Activated CD4-positive, alpha-beta T cell treated with anti-CD3 and anti-CD28 coated beads, Interleukin-2, amount 50 U/mL, for 24 hours (primary cell): ENCODE data around the gene PDE1C.

Experiments used
- DNase-seq, 2 donors: peaks; one replicate each; pipeline ENCODE4 v3.0.0-alpha.2; 2020; ENCODE audit warnings: low read depth in 1 of 2, low spot score in 1 of 2

Gene PDE1C

DNA sequence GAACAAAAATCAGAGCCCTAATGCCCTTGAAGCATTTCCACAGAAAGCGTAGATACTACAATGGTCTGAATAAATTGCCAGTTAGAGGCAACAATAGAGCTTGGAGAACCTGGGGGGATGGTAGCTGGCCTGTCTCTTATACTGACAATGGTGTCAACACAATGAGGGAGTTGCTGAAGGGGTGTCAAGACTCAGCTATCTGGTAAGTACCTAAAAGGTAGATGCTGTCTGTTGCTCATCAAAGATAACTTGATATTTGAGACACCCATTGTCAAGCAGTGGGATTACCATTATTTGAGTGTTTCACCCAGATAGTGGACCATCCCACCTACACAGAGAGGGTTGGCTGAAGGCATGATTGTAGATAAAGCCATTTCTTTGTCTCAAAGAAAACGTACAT lies 72.8 kb downstream of the PDE1C start:
- DNase-seq, result no peak

DNA sequence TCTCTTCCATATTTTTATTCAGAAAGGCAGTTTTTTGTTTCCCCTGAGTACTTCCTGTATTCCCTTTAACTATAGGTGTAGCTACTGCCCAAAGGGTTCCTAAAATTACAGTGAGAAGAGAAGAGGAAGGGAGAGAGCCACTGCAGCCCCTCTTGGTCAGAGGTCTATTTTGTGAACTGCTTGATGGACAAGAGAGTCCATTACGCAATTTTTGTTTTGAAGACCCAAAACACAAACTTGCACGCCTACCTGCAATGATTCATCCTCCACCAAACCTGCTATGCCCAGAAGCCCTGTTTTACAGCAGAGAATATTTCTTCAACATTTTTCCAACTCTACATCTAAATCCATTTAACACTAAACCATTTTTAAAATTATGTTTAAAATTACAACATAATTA lies 75.1 kb downstream of the PDE1C start:
- no peak for DNase-seq

DNA sequence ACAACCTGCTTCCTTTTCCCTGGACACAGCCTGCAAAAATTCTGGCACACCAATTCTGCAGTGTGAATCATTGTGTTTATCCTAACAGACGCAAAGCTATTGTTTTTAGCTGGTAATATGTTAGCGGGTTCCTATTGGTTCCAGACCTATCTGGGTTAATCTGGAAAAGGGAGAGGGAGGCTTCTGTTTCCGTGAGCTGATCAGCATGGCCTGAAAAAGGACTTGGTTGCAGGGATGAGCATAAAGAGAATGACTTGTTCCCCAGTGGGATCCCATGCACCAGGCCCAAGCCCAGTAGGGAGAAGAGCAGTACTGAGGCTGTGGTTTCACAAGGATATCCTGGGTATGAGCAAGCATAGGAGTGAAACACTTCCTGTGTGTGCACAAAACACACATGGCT lies 78.4 kb downstream of the PDE1C start:
- no peak for DNase-seq

DNA sequence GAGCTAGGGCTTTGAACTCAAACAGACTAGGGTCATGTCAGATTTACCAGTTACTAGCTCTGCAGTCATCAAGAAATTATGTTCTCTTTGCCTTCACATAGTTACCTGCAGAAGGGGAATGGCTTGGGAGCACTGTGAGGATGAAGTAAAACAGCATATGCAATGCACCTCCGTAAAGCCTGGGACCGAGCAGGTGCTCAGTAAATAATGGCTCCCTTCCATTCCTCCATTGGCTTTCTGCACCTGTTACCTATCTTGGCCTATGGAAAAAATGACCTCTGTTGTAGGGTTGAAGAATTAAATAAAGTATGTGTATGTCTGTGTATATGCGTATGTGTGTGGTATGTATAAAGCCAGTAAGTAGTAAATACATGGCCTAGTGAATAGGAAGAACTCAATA lies 78.8 kb downstream of the PDE1C start:
- no peak for DNase-seq

DNA sequence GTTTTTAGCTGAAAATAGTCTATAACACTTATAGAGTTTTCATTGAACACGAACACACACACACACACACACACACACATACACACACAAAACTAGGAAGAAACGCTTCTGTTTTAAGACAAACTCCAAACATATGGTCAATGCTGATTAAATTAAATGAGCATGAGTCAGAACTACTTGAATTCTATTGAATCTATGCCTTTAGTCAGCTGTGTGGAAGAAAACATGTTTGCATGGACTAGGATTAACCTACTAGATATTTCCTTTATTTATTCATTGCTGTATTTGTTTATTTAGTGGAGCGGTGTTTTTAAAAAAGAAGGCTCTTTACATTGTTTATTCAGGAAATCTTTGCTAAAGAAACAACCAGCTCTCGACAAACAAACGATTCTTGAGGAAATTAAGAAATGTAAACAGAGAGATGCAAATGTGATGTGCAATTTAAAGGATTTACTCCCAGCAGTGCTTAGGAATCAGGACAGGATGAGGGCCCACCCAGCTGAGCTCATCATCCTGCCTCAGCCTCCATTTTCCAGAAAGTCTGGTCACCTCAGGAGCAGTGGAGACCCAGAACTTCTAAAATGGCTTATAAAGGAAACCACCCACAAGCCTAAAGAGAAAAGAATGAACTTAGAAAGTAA lies 83.2 kb downstream of the PDE1C start:
- DNase-seq, result no peak

DNA sequence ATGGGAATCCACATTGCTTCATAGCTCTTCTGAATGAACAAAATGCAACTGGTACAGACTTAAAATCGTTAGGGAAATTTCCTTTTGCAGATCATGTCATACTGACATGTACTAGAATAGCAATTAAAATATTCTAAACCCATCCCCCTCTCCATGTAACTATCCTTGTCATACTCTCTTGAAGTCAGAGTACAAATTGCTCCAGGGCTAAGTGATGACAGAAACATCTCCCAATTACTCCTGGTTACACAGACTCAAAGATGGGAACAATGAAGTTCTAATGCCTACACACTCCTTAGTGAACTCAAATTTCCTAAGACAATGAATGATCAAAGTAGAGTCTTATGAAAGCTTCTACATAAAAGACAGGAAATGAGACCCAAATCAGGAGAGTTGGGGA lies 87.2 kb downstream of the PDE1C start:
- DNase-seq, result no peak

DNA sequence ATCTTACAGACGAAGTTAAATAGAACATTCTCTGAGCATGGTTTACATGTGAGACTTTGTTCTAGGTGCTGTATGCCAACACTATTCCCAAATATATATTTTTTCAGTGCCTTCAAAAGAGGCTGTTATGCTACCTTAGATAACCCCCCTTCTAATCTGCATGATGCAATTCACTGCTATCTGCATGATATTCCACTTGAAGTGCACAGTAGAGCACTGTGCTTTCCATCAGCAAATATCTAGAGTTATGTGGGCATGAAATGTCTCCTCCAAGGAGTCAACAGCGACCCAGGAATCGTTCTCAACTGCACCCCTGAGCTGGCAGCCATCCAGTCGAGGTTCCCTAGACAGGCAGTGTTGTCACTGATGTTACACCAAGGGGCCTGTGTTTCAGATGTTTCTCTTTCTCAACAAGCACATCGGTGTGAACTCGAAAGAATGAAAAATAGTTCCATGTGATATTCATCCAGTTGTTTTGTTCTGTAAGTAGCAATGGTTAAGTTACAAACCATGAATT lies 88.3 kb downstream of the PDE1C start:
- DNase-seq, result no peak

DNA sequence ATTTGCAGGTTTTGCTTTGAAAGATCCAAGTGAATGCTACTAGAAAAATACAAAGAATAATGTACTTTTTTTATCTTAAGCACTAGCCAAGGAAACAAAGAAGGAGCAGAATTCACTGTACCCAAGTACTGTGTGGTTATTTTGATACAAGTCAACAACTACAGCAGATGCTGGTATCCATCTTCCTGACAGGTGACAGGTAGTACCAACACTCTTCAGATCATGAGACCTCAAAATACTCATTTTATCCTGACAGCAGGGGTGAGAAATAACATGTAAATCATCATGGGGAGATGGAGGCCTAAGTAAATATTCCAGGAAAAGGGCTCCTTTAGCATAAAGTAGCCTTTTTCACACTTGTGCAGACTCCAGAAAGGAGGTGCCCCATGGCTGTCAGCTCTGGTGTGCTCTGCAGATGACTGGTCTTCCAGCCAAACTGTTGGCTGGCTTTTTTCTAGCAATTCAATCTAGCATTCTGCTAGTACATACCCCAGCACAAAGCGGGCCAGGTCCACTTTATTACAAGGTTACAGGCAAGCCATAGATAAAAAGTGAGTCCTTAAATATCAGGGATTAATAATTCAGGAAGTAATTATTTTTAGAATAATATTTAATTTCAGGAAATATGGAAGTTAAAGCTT lies 90.4 kb downstream of the PDE1C start:
- DNase-seq, result no peak

DNA sequence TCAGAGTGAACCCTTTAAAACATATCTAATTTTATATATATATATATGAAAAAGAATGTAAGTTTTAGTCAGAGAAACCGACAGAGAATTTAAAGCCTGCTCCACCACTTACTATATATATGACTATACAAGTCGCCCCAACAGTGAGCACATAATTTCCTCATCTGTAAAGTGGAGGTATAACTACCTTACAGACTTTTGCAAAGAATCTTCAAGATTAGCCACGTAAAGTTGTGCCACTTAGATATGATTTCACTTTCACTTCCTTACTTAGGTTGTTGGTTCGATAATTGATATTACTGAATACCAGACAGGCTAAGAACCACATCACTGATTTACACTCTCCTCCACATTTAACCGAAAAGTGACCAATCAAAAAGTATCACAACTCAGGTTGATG lies 94.7 kb downstream of the PDE1C start:
- no peak for DNase-seq

DNA sequence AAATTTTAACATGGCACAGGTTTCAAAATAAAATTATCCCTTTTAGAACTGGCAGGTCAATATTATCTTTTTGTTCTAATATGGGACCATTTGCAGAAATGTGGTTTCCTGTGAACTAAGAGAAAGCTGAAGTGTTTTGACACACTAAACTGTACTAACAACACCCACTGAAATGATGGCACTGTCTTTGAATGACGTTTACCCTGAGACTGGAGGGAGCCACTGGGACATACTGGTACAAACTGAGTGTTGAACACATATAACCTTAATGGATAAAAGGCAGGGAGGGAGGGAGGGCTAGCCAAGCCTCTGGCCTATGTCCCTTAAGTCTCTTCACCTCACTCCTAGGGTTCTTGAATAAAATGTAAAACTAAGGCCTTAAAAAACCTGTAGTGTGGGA lies 95.9 kb downstream of the PDE1C start:
- DNase-seq, result no peak

DNA sequence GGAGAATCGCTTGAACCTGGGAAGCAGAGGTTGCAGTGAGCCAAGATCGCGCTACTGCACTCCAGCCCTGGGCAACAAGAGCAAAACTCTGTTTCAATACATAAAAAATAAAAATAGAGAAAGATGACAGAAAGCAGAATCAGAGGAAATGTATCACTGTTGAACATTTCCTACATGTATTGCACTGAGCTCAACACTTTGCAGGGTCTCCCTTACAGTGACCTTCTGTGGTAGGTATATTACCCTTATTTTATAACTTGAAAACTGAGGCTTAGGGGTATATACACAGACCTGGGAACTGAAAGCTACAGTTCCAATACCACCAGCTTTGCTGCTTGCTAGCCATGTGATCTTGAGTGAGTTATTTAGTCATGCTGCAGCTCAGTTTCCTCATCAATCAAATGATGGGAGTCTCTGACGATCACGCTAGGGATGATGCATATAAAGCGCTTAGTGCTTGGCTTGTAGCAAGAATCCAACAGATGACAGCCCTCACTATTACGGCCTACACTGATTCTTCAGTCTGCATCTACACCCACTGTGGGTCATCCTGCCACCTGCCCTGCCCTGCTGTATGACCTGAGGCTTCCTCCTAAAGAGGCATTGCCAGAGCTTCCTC lies 99.0 kb downstream of the PDE1C start:
- DNase-seq, result no peak

DNA sequence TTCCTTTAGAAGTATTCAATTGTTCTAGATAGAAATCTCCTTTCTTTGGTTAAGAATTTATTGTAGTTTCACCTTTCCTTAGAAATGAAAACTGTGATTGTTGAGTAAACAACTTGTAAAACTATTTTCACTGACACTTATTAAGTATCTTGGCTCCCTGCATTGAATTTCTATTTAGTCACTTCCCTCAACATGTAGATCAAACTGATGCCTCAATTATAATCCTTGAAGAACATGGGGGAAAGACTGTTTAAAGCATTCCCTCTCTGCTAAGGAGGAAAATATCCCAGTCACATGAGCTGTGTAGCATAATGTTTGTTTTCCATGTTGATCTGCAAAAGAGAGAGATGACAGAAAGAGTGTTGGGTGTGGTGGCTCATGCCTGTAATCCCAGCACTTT lies 99.7 kb downstream of the PDE1C start:
- no peak for DNase-seq

DNA sequence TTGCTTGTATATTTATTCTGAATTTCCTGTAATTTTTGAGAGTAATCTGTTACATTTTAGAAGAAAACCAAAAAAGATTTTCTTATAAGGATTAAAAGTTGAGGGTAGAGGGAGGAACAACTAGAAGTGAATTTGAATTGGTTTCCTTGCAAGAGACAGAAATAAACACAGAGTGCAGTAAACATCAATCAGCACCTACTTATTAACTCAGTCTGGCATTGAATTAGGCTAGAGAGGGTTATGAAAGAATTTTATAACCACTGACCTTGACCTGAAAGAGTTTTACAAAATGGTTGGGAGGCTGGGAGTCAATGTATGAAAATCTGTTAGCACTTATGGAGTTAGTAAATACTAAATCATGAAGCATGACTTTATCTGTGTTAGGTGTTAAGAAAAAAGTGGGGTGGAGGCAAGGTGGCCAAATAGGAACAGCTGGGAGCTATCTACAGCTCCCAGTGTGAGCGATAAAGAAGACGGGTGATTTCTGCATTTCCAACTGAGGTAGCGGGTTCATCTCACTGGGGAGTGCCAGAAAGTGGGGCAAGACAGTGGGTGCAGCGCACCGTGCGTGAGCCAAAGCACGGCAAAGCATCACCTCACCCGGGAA lies 106.5 kb downstream of the PDE1C start:
- DNase-seq, result no peak

DNA sequence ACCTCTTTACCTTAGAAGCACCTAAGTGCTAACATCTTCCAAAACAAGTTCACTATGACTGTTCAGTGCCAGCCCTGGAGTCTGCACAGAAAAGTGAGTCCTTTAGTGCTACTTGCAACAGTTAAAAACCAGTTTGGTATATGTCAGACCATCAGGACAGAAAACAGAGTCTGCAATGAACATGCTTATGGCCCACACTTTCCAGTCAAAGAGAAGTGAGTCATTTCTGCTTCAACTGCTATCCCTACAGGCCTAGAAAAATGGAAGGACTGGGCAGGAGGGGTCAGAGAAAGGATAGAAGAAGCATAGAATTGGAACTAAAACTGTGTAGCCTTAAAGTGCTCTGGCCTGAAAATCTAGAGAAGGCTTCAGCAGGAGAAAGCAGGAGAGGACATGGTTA lies 108.0 kb downstream of the PDE1C start:
- no peak for DNase-seq

DNA sequence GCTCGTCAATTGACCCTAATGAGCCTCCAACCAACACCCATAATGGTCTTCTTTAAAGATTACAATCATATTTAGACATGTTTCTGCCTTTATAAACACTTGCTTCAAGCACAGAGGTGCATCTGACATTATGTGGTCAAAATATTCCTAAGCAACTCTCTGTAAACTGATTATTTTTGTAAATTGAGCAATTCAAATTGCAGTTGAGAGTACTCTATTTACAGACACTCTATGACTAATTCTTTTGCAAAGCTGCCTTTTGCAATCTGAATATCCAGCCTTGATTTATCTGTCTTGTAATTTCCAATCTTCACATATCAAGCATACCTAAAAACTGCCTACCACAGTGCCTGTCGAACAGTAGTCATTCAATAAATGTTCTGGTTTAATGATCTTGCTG lies 112.0 kb downstream of the PDE1C start:
- DNase-seq, result no peak

DNA sequence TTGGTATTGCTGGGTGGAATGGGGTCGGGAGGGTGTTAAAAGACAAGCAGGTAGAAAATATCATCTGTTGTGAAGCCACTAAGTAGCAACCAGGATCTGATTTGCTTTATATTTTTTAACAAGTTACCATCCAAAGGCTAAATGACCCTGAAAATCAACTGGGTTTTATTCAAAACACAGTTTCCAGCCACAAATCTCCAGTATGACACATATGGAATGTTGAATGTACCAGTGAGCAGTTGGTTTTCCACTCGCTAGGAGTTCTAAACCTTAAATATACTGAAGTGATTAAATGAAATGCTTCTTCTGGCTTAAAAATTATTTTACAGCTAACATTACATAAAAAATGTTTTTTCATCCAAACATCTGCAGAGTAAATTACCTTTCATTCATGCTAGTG lies 112.5 kb downstream of the PDE1C start:
- DNase-seq, result no peak

DNA sequence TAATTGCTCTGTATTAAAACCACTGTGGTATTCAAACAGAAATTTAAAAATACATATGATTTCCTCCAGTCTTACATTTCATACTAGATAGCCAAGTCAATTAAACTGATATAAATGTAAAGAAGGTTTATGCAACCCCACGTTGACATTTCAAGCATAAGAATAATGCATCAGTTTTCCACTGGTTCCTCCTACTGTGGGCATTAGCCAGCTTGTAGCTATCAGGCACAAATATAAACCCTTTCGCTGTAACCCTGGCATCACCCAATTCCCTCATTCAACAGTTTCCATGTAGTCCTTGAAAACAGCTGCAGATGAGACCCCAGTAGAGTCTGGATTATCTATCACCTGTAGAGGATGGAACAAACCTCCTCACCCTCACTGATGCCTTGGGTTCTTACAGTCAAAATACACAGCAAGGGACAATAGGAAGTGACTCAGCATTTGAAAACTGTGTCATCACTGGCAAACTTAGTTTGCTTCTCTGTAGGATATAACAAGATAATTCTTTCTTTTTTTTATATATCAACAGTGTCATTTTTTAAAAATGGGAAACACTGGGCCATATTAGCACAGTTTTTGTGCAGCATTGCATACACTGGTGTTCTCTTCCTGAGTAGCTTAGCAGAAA lies 113.0 kb downstream of the PDE1C start:
- DNase-seq, result no peak

DNA sequence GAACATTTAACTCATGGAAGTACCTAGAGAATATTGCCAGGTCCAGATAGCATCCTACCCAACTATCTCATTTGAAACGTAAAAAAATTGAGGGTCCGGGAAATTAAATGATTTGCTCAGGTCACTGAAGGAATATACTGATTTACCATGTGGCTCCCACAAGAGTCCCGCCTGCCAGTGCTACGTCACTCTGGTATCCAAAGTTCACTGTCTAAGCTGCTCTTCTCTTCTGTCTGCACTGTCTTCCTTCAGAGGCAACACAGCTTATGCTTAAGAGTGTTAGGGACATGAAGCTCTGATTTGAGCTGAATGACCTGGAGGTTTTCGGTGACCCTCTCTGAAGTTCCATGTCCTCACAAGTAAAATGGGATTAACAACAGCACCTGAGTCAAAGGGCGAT lies 114.6 kb downstream of the PDE1C start:
- DNase-seq, result no peak

DNA sequence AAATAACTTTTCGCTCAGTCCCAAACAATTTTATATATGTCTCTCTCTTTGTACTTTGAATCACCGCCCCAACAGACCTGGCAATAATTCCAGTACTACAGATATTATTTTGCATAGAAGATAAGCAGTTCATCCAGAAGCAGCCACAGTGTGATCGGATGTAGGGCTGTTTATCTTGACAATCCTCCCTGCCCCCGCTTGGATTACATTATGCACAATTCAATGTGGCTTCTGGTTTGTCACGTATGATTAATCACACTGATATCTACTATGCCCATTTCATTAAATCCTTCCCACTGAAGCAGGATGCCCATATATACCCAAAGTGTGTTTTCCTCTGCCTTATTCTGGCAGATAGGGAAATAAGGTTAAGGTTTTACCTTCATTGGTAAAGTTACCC lies 115.2 kb downstream of the PDE1C start:
- no peak for DNase-seq

DNA sequence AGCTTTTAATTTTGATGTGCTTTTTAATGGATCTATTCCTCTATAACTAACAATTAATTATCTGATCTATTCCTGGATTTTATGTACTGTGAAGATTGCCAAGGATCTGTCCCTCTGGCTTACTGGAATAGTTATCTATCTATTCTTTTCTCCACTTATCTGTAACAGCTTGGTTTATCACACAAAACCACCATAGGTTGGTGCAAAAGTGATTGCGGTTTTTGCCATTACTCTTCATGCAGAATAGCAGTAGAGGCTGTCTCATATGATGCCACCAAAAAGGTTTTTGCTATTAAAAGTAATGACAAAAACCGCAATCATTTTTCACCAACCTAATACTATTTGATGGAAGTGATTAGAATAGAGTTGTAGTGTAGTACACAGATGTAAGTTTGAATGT lies 115.7 kb downstream of the PDE1C start:
- DNase-seq, result no peak

DNA sequence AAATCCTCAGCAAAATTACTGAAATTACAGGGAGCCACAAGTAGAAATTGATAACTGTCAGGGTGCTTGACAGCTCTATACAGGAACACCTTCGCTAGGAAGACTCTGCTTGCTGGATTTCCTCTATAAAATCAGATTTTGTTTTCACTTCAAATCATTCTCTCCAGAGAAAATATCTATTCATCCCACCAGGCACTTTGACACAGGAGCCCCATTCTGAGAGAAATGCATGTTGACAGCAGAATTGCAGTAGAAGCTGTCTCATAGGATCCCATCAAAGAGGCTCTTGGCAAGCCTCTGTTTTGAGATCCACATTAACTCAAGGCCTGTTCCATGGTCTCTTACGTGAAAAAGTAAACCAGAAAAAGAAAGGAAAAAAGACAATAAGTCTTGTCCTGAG lies 116.8 kb downstream of the PDE1C start:
- DNase-seq, result no peak
